Gastrocnemius medialis (tissue), 4 donors: ENCODE measurements around the gene CASZ1.

Experiments
- POLR2A ChIP-seq, 2 donors: fragments of 450-650 bp; IDR thresholded peaks; one replicate each; pipeline ENCODE4 v1.6.1; 2017; ENCODE audit warnings: antibody characterized with exemption in 2 of 2, mild to moderate bottlenecking in 2 of 2, moderate library complexity in 2 of 2
- TF ChIP-seq, protein P1 (sequence below), 5 experiments: fragments of 450-650 bp in 3 of 5; fragments of 200-600 bp in 2 of 5; sonication (generic) in 2 of 5; IDR thresholded peaks in 4 of 5; conservative IDR thresholded peaks in 1 of 5; 1 replicate in 4 of 5; 2 replicates in 1 of 5; pipeline ENCODE4 v1.5.1; 2016 to 2019; ENCODE audit warnings: antibody characterized with exemption in 5 of 5, mild to moderate bottlenecking in 3 of 5, moderate library complexity in 3 of 5

DNA sequence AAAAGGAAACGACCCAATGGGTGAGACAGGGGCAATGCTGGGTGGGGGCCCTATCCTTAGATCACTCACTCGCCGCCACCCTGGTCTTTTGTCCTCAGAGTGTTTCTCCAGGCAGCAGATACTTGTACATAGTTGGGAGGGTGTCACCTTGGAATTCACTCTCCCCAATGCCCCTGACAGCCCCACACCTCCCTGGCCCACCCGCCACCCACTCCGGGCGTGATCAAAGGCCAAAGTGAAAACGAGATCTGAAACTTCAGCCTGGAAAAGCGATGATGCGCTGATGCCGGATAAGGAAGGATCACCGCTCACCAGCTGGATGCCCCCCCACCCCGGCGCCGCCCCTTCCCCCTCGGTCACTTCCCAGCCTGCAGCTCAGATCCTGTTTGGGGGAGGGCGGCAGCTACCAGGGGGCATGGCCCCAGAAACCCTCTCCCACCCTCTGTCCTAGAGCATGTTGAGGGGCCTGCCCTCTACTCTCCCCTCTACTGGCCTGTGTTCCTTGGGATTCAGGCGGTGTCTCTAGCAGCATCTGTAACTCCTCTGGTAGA, 33.6 kb upstream of the CASZ1 start:
- TF ChIP-seq, protein P1, sequence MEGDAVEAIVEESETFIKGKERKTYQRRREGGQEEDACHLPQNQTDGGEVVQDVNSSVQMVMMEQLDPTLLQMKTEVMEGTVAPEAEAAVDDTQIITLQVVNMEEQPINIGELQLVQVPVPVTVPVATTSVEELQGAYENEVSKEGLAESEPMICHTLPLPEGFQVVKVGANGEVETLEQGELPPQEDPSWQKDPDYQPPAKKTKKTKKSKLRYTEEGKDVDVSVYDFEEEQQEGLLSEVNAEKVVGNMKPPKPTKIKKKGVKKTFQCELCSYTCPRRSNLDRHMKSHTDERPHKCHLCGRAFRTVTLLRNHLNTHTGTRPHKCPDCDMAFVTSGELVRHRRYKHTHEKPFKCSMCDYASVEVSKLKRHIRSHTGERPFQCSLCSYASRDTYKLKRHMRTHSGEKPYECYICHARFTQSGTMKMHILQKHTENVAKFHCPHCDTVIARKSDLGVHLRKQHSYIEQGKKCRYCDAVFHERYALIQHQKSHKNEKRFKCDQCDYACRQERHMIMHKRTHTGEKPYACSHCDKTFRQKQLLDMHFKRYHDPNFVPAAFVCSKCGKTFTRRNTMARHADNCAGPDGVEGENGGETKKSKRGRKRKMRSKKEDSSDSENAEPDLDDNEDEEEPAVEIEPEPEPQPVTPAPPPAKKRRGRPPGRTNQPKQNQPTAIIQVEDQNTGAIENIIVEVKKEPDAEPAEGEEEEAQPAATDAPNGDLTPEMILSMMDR (IDR thresholded peaks at IDR 0.05 in 4 of 5, conservative IDR thresholded peaks at IDR 0.05 in 1 of 5) = no peak
- TF ChIP-seq POLR2A (IDR thresholded peaks at IDR 0.05) = no peak
